C4-2B (cell line): Measurements from ENCODE around the gene SEMA3D.

Experiments used
- H3K27ac ChIP-seq: fragments of 450-650 bp; 2 replicates; pipeline ENCODE4 v1.5.1; 2017
- CTCF ChIP-seq: fragments of 450-650 bp; conservative IDR thresholded peaks from 2 replicates; pipeline ENCODE4 v1.5.1; 2017; ENCODE audit warnings: mild to moderate bottlenecking
- ZFX ChIP-seq: fragments of 450-650 bp; IDR thresholded peaks from 2 replicates; pipeline ENCODE4 v1.6.1; 2017

Gene SEMA3D

GRCh38 chr7:85052056-85052737 lies 134.7 kb downstream of the SEMA3D start:
- H3K27ac ChIP-seq: no peak overlapping the region
- TF ChIP-seq ZFX (no peak), CTCF (no peak)

- TF ChIP-seq CTCF (no peak), ZFX (no peak)
- H3K27ac ChIP-seq: no peak overlapping the region
These were observed 140.3 kb downstream of the SEMA3D start for GRCh38 chr7:85046534-85046933.

- no peak overlapping the region for H3K27ac ChIP-seq
- TF ChIP-seq CTCF: peak; percentile 93
- no peak for TF ChIP-seq ZFX
These were observed 145.1 kb downstream of the SEMA3D start for GRCh38 chr7:85041605-85042216.

- no peak for TF ChIP-seq ZFX
- peak; percentile 18; the same call in 1 of the 2 replicates for TF ChIP-seq CTCF
- H3K27ac ChIP-seq: no peak overlapping the region
These were observed 147.5 kb downstream of the SEMA3D start for GRCh38 chr7:85039196-85039923.

GRCh38 chr7:85038466-85038865 lies 148.4 kb downstream of the SEMA3D start:
- no peak overlapping the region for H3K27ac ChIP-seq
- TF ChIP-seq CTCF (no peak), ZFX (no peak)

GRCh38 chr7:85033263-85033662 lies 153.6 kb downstream of the SEMA3D start:
- no peak overlapping the region for H3K27ac ChIP-seq
- TF ChIP-seq ZFX (no peak), CTCF (no peak)

- TF ChIP-seq CTCF (no peak), ZFX (no peak)
- H3K27ac ChIP-seq: no peak overlapping the region
These were observed 155.4 kb downstream of the SEMA3D start for GRCh38 chr7:85031475-85031874.
